B cell (primary cell): Measurements from ENCODE around the gene AMFR. TPM values are rescaled to one million over a fixed set of nuclear protein-coding genes. Genes with fewer than 3 reads are reported as not detected.

Experiments
- ATAC-seq: fragments of 200-7000 bp; cut with Tn5 transposase; one replicate; pipeline ENCODE4 v1.10.0; 2021; ENCODE audit warnings: low read depth, mild to moderate bottlenecking, moderate number of reproducible peaks, moderate library complexity
- CTCF ChIA-PET: fragments of 350-600 bp; sonication (Branson Sonifier 250); formaldehyde crosslinking; loops from one replicate; lab custom pipeline; 2021; ENCODE audit warnings: antibody characterized with exemption, inconsistent platforms; lab: Charles Lee
- POLR2A ChIA-PET: fragments of 350-600 bp; sonication (Branson Sonifier 250); formaldehyde crosslinking; loops from one replicate; lab custom pipeline; 2021; ENCODE audit warnings: antibody characterized with exemption; lab: Charles Lee
- DNase-seq: peaks from one replicate; pipeline ENCODE4 v3.0.0; 2013
- H2AFZ ChIP-seq: 2 replicates; pipeline ENCODE4 v1.6.1; 2012; ENCODE audit warnings: mild to moderate bottlenecking, low read depth, low read length; ENCODE audit not compliant: insufficient read depth, poor library complexity, severe bottlenecking
- H3K27ac ChIP-seq, 2 donors: 1 replicate in 1 of 2; 2 replicates in 1 of 2; pipeline ENCODE4 v1.5.1; 2012 to 2013; ENCODE audit warnings: low read length in 2 of 2, mild to moderate bottlenecking in 2 of 2, moderate library complexity in 1 of 2
- H3K27me3 ChIP-seq, 4 experiments: fragments of 200-600 bp in 1 of 4; sonication (generic) in 1 of 4; replicated peaks in 1 of 4; 1 replicate in 2 of 4; 2 replicates in 2 of 4; pipeline versions ENCODE4 v1.6.1 to v1.7.0; 2013 to 2016; ENCODE audit warnings: low read length in 3 of 4, mild to moderate bottlenecking in 2 of 4, mixed read lengths in 1 of 4, moderate library complexity in 1 of 4; ENCODE audit not compliant: insufficient read depth in 4 of 4, control insufficient read depth in 3 of 4; ENCODE audit errors: control extremely low read depth in 1 of 4
- H3K36me3 ChIP-seq, 2 experiments: replicated peaks in 1 of 2; 1 replicate in 1 of 2; 2 replicates in 1 of 2; pipeline versions ENCODE4 v1.6.1 to v1.7.1; 2013; ENCODE audit warnings: low read length in 1 of 2; ENCODE audit not compliant: insufficient read depth in 2 of 2, control insufficient read depth in 1 of 2; ENCODE audit errors: control extremely low read depth in 1 of 2, extremely low read depth in 1 of 2
- H3K4me1 ChIP-seq, 2 donors: fragments of 200-600 bp in 1 of 2; sonication (generic) in 1 of 2; 1 replicate in 1 of 2; 2 replicates in 1 of 2; pipeline versions ENCODE4 v1.5.1 to v1.6.1; 2013 to 2017; ENCODE audit warnings: low read length in 2 of 2; ENCODE audit not compliant: control insufficient read depth in 2 of 2, insufficient read depth in 2 of 2
- H3K4me2 ChIP-seq: replicated peaks from 2 replicates; pipeline ENCODE3; 2012; ENCODE audit warnings: mild to moderate bottlenecking, low read depth, low read length; ENCODE audit not compliant: poor library complexity, severe bottlenecking
- H3K4me3 ChIP-seq, 5 experiments: fragments of 200-600 bp in 1 of 5; sonication (generic) in 1 of 5; 1 replicate in 3 of 5; 2 replicates in 2 of 5; pipeline versions ENCODE4 v1.5.1 to v1.7.0; 2011 to 2016; ENCODE audit warnings: low read length in 4 of 5, mild to moderate bottlenecking in 4 of 5, low read depth in 2 of 5, control low read depth in 1 of 5, moderate library complexity in 1 of 5; ENCODE audit not compliant: insufficient read depth in 1 of 5; ENCODE audit errors: control extremely low read depth in 1 of 5, extremely low read depth in 1 of 5
- H3K79me2 ChIP-seq: fragments of 200-600 bp; sonication (generic); one replicate; pipeline ENCODE4 v1.6.0; 2016; ENCODE audit warnings: low read length; ENCODE audit not compliant: control insufficient read depth, insufficient read depth
- H3K9ac ChIP-seq: fragments of 200-600 bp; sonication (generic); 2 replicates; pipeline ENCODE4 v1.6.1; 2017; ENCODE audit warnings: mild to moderate bottlenecking, low read length, moderate library complexity
- H3K9me3 ChIP-seq, 3 donors: one replicate each; pipeline versions ENCODE4 v1.6.1 to v1.7.1; 2013; ENCODE audit warnings: low read length in 2 of 3; ENCODE audit not compliant: control insufficient read depth in 2 of 3, insufficient read depth in 1 of 3; ENCODE audit errors: control extremely low read depth in 1 of 3
- H4K20me1 ChIP-seq: 2 replicates; pipeline ENCODE4 v1.6.0; 2012; ENCODE audit warnings: mild to moderate bottlenecking, low read length; ENCODE audit not compliant: insufficient read depth, control insufficient read depth, poor library complexity, severe bottlenecking
- H3K27ac Mint-ChIP-seq: one replicate; pipeline ENCODE4 v1.8.0; 2021; ENCODE audit warnings: mixed read lengths
- H3K27me3 Mint-ChIP-seq: one replicate; pipeline ENCODE4 v1.8.0; 2021; ENCODE audit warnings: mixed read lengths
- H3K4me1 Mint-ChIP-seq: one replicate; pipeline ENCODE4 v1.8.0; 2021; ENCODE audit warnings: mixed read lengths
- H3K4me3 Mint-ChIP-seq: one replicate; pipeline ENCODE4 v1.8.0; 2021; ENCODE audit warnings: mixed read lengths
- H3K9me3 Mint-ChIP-seq: one replicate; pipeline ENCODE4 v1.8.0; 2022; ENCODE audit warnings: mixed read lengths; ENCODE audit not compliant: insufficient read depth
- CTCF ChIP-seq: fragments of 200-600 bp; IDR thresholded peaks from one replicate; pipeline ENCODE4 v1.8.0; 2022; ENCODE audit warnings: antibody characterized with exemption, mild to moderate bottlenecking
- EZH2 ChIP-seq: IDR thresholded peaks from 2 replicates; pipeline ENCODE4 v1.6.1; 2012; ENCODE audit warnings: borderline replicate concordance, low read depth, mild to moderate bottlenecking, moderate library complexity, low read length; ENCODE audit not compliant: insufficient read depth, poor library complexity, severe bottlenecking
- WGBS: methylation state at CpG from one replicate; pipeline ENCODE4 v1.1.5; 2013; ENCODE audit warnings: missing lambda C conversion rate; ENCODE audit not compliant: insufficient coverage; 5-methylcytosine and 5-hydroxymethylcytosine counted together
- intact Hi-C: fragments of 100-400 bp; cut with micrococcal nuclease; formaldehyde crosslinking; loops from one replicate; pipeline ENCODE4 v1.10.0; 2022
- polyA plus RNA-seq: library from polyadenylated mRNA; depleted of rRNA; stranded (reverse); fragments of >200 nt; gene quantifications from 2 replicates; pipeline ENCODE4 v1.2.3, GENCODE V29; 2012
- total RNA-seq, 2 donors: library from RNA; stranded (reverse); fragments of 120-200 nt in 1 of 2; gene quantifications; 1 replicate in 1 of 2; 2 replicates in 1 of 2; pipeline versions ENCODE4 v1.2.3 to v1.2.4, GENCODE V29; 2013 to 2022

Gene AMFR
- total and polyA plus RNA-seq, 2 donors (not counting 1 experiment from before 2014, with no cell fraction given) = 118 to 225 TPM

- H3K4me3 Mint-ChIP-seq = no peak overlapping the region
- Histone ChIP-seq H3K9me3 (no peaks in the 10 kb centered on the region), H3K36me3 (no peaks in the 10 kb centered on the region), H3K9ac (no peak overlapping the region), H2AFZ (no peak overlapping the region), H4K20me1 (no peaks in the 10 kb centered on the region), H3K4me3 (no peak overlapping the region), H3K27ac (no peak overlapping the region), H3K27me3 (no peaks in the 10 kb centered on the region), H3K79me2 (no peaks in the 10 kb centered on the region), H3K4me2 (no peak overlapping the region), H3K4me1 (peaks cover 4 to 14% of the 10 kb centered on the region in 2 donors)
- ChIA-PET POLR2A (no interaction called here), CTCF (no interaction called here)
- intact Hi-C loops = no loop called here
- H3K9me3 Mint-ChIP-seq = no peaks in the 10 kb centered on the region
- 88% methylated on average over 15 of the region's 15 CpGs for WGBS
- H3K4me1 Mint-ChIP-seq = peaks cover 19% of the 10 kb centered on the region
- H3K27ac Mint-ChIP-seq = no peak overlapping the region
- peaks cover 7% of the 10 kb centered on the region for H3K27me3 Mint-ChIP-seq
- DNase-seq (no peak), ATAC-seq (no peak)
- no peak for TF ChIP-seq EZH2
- TF ChIP-seq CTCF = no peak
Observed at GRCh38 chr16:56353054-56353921, 72.1 kb downstream of the AMFR start.

GRCh38 chr16:56352351-56353053, 72.8 kb downstream of the AMFR start:
- ATAC-seq (no peak), DNase-seq (no peak)
- H3K4me3 ChIP-seq = no peak overlapping the region
- Mint-ChIP-seq H3K9me3 (no peaks in the 10 kb centered on the region), H3K27me3 (peaks cover 7% of the 10 kb centered on the region), H3K4me1 (peaks cover 13% of the 10 kb centered on the region), H3K27ac (no peak overlapping the region), H3K4me3 (no peak overlapping the region)
- no peak overlapping the region for H3K27ac ChIP-seq
- POLR2A ChIA-PET = no interaction called here
- no peak overlapping the region for H3K9ac ChIP-seq
- H3K4me1 ChIP-seq = peaks cover 4 to 10% of the 10 kb centered on the region in 2 donors
- intact Hi-C loops = no loop called here
- no peaks in the 10 kb centered on the region for H3K9me3 ChIP-seq
- no peaks in the 10 kb centered on the region for H3K79me2 ChIP-seq
- no peaks in the 10 kb centered on the region for H3K27me3 ChIP-seq
- no peak overlapping the region for H2AFZ ChIP-seq
- H3K36me3 ChIP-seq = no peaks in the 10 kb centered on the region
- H3K4me2 ChIP-seq = no peak overlapping the region
- H4K20me1 ChIP-seq = no peaks in the 10 kb centered on the region
- CTCF ChIA-PET = no interaction called here
- WGBS = 92% methylated on average over 7 of the region's 7 CpGs
- TF ChIP-seq EZH2 (no peak), CTCF (no peak)
